Measurements from ENCODE around the gene LYZL6.

DNA sequence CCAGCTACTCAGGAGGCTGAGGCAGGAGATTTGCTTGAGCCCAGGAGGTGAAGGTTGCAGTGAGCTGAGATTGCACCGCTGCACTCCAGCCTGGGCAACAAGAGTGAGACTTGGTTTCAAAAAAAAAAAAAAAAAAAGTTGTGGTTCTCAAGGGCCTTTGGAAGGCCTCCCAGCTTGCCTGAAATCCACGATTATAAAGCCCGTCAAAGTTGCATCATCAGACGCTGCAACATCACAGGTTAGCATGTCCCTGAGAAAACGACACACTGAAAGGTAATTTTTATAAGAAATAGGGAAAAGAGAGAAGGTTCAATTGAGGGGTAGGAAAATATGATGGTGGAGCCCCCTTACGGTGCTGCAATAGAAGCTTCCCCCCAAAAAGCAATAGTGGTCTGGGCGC lies 4.6 kb upstream of the LYZL6 start:
- TF ChIP-seq TAF1 (IDR thresholded peaks at IDR 0.05; ENCODE audit: borderline replicate concordance, insufficient read depth, low read length) (no peak), POLR2AphosphoS5 (IDR thresholded peaks at IDR 0.05; ENCODE audit: low read depth, low read length) (no peak)

Data from PFSK-1 (cell line).